DND-41 (cell line): ENCODE data around the gene IPO4.

Source experiments
- CTCF ChIP-seq: IDR thresholded peaks from 2 replicates; pipeline ENCODE4 v1.5.1; 2012; ENCODE audit warnings: borderline replicate concordance, low read length, moderate library complexity, mild to moderate bottlenecking; ENCODE audit not compliant: poor library complexity, severe bottlenecking; ENCODE audit errors: extremely low read depth
- EZH2 ChIP-seq: IDR thresholded peaks from 3 replicates; pipeline ENCODE4 v1.6.1; 2012; ENCODE audit warnings: borderline replicate concordance, low read depth, mild to moderate bottlenecking, moderate library complexity, low read length, inconsistent platforms; ENCODE audit not compliant: severe bottlenecking

GRCh38 chr14:24172871-24173281, 15.7 kb downstream of the IPO4 start:
- TF ChIP-seq CTCF: no peak
- no peak for TF ChIP-seq EZH2
